ENCODE data around the gene NFIB.

Gene NFIB

GRCh38 chr9:14080959-14081542 lies 232.9 kb downstream of the NFIB start:
- no peak for DNase-seq (ENCODE audit: low read depth in 2 of 2)

GRCh38 chr9:14079440-14079839 lies 234.5 kb downstream of the NFIB start:
- no peak for DNase-seq (ENCODE audit: low read depth in 2 of 2)

- DNase-seq (ENCODE audit: low read depth in 2 of 2), result no peak
Measured at GRCh38 chr9:14077672-14078071, 236.3 kb downstream of the NFIB start.

- DNase-seq (ENCODE audit: low read depth in 2 of 2), result no peak
Measured at GRCh38 chr9:14075218-14075617, 238.7 kb downstream of the NFIB start.

- DNase-seq (ENCODE audit: low read depth in 2 of 2), result no peak
Measured at GRCh38 chr9:14072850-14073249, 241.1 kb downstream of the NFIB start.

- DNase-seq (ENCODE audit: low read depth in 2 of 2), result no peak
Measured at GRCh38 chr9:14071484-14071883, 242.5 kb downstream of the NFIB start.

- no peak for DNase-seq (ENCODE audit: low read depth in 2 of 2)
Measured at GRCh38 chr9:14068690-14069089, 245.3 kb downstream of the NFIB start.

GRCh38 chr9:14066831-14067230 lies 247.1 kb downstream of the NFIB start:
- no peak for DNase-seq (ENCODE audit: low read depth in 2 of 2)

GRCh38 chr9:14066032-14066431 lies 247.9 kb downstream of the NFIB start:
- no peak for DNase-seq (ENCODE audit: low read depth in 2 of 2)

GRCh38 chr9:14064940-14065339 lies 249.0 kb downstream of the NFIB start:
- no peak for DNase-seq (ENCODE audit: low read depth in 2 of 2)

GRCh38 chr9:14063756-14064155 lies 250.2 kb downstream of the NFIB start:
- DNase-seq (ENCODE audit: low read depth in 2 of 2), result no peak

- no peak for DNase-seq (ENCODE audit: low read depth in 2 of 2)
Measured at GRCh38 chr9:14062586-14063221, 251.2 kb downstream of the NFIB start.

GRCh38 chr9:14061936-14062585 lies 251.9 kb downstream of the NFIB start:
- no peak for DNase-seq (ENCODE audit: low read depth in 2 of 2)

GRCh38 chr9:14058325-14058688 lies 255.6 kb downstream of the NFIB start:
- no peak for DNase-seq (ENCODE audit: low read depth in 2 of 2)

- no peak for DNase-seq (ENCODE audit: low read depth in 2 of 2)
Measured at GRCh38 chr9:14057368-14058324, 256.3 kb downstream of the NFIB start.

GRCh38 chr9:14056316-14056861 lies 257.6 kb downstream of the NFIB start:
- no peak for DNase-seq (ENCODE audit: low read depth in 2 of 2)

- DNase-seq (ENCODE audit: low read depth in 2 of 2), result no peak
Measured at GRCh38 chr9:14054096-14054495, 259.8 kb downstream of the NFIB start.

- no peak for DNase-seq (ENCODE audit: low read depth in 2 of 2)
Measured at GRCh38 chr9:14052359-14052758, 261.6 kb downstream of the NFIB start.

GRCh38 chr9:14051419-14051818 lies 262.5 kb downstream of the NFIB start:
- no peak for DNase-seq (ENCODE audit: low read depth in 2 of 2)

GRCh38 chr9:14043483-14043882 lies 270.5 kb downstream of the NFIB start:
- no peak for DNase-seq (ENCODE audit: low read depth in 2 of 2)

GRCh38 chr9:14037331-14037730 lies 276.6 kb downstream of the NFIB start:
- no peak for DNase-seq (ENCODE audit: low read depth in 2 of 2)

- DNase-seq (ENCODE audit: low read depth in 2 of 2), result no peak
Measured at GRCh38 chr9:14033067-14033466, 280.9 kb downstream of the NFIB start.
